Heart left ventricle (tissue), 16 donors: ENCODE measurements around the gene NPHS1. TPM values are rescaled to one million over a fixed set of nuclear protein-coding genes. Genes with fewer than 3 reads are reported as not detected.
A peak's percentile ranks its signal among the peaks of the same experiment; 100 is the strongest.
"Not testable (repeated sequence)": the region's sequence is repeated elsewhere in the genome, so short reads cannot be mapped to it uniquely, and the experiment has no call there.

Experiments used
- ATAC-seq, 4 donors: fragments of 200-7000 bp; cut with Tn5 transposase; one replicate each; pipeline ENCODE4 v1.9.1; 2020 to 2022; ENCODE audit warnings: moderate library complexity in 4 of 4, mild to moderate bottlenecking in 3 of 4, moderate number of reproducible peaks in 1 of 4
- DNase-seq, 5 donors: peaks; one replicate each; pipeline ENCODE4 v3.0.0-alpha.2; 2020
- H3K27ac ChIP-seq, 12 donors: fragments of 200-600 bp; sonication (generic) in 4 of 12; one replicate each; pipeline versions ENCODE4 v1.5.0 to v1.8.0; 2016 to 2022; ENCODE audit warnings: mild to moderate bottlenecking in 2 of 12
- H3K27me3 ChIP-seq, 9 donors: fragments of 200-600 bp; sonication (generic) in 2 of 9; one replicate each; pipeline versions ENCODE4 v1.5.1 to v1.8.0; 2016 to 2022; ENCODE audit warnings: mild to moderate bottlenecking in 3 of 9
- H3K36me3 ChIP-seq, 9 donors: fragments of 200-600 bp; sonication (generic) in 2 of 9; one replicate each; pipeline versions ENCODE4 v1.5.0 to v1.8.0; 2018 to 2022; ENCODE audit warnings: mild to moderate bottlenecking in 2 of 9
- H3K4me1 ChIP-seq, 12 donors: fragments of 200-600 bp; sonication (generic) in 4 of 12; one replicate each; pipeline versions ENCODE4 v1.5.0 to v1.8.0; 2016 to 2022; ENCODE audit warnings: mild to moderate bottlenecking in 3 of 12
- H3K4me3 ChIP-seq, 12 donors: fragments of 200-600 bp; sonication (generic) in 4 of 12; one replicate each; pipeline versions ENCODE4 v1.5.0 to v1.8.0; 2017 to 2022; ENCODE audit warnings: mild to moderate bottlenecking in 9 of 12, moderate library complexity in 4 of 12
- H3K9me3 ChIP-seq, 12 donors: fragments of 200-600 bp; sonication (generic) in 4 of 12; one replicate each; pipeline versions ENCODE4 v1.5.0 to v1.8.0; 2016 to 2022; ENCODE audit warnings: mild to moderate bottlenecking in 1 of 12
- POLR2A ChIP-seq, 2 donors: fragments of 450-650 bp; IDR thresholded peaks; one replicate each; pipeline ENCODE4 v1.6.1; 2017; ENCODE audit warnings: antibody characterized with exemption in 2 of 2, mild to moderate bottlenecking in 2 of 2, moderate library complexity in 2 of 2
- WGBS, 4 donors: extraction: QIAGEN DNeasy Blood & Tissue Kit in 2 of 4; methylation state at CpG; one replicate each; pipeline versions ENCODE4 v1.1.5 to v1.1.7; 2013 to 2018; 5-methylcytosine and 5-hydroxymethylcytosine counted together
- intact Hi-C, 10 donors: fragments of 100-400 bp; cut with DNase I; formaldehyde crosslinking; loops; one replicate each; pipeline versions ENCODE4 v1.11.1 to v1.14.2; 2022
- polyA plus RNA-seq, 2 donors: library from polyadenylated mRNA; stranded (reverse); fragments of 200-250 nt; gene quantifications; one replicate each; pipeline ENCODE4 v1.2.3, GENCODE V29; 2013
- total RNA-seq, 9 donors: library from RNA; depleted of rRNA in 2 of 9; stranded (reverse); fragments of >200 nt in 2 of 9; fragmentation: NEBNext Ultra II Directional in 3 of 9; extraction: Animal tissue kit (Norgen Biotek cat#: 25700) in 3 of 9; gene quantifications; one replicate each; pipeline versions ENCODE4 v1.1.0 to v1.2.4, GENCODE V29; 2016 to 2023
- TF ChIP-seq, protein P1 (sequence below), 12 donors: fragments of 200-600 bp; sonication (generic) in 4 of 12; IDR thresholded peaks; one replicate each; pipeline versions ENCODE4 v1.5.0 to v1.8.0; 2018 to 2022; ENCODE audit warnings: antibody characterized with exemption in 12 of 12, mild to moderate bottlenecking in 5 of 12
- donor health status: ischemic (EF 13 %, LVEDD 7.1; RV severe dilation, severe dysfunction).
- donor health status: healthy with polysubstance abuse.
- donor health status: DM: no; HTN: yes; CAD: no.
- donor health status: DM: no; HTN: no; CAD: no.
- donor health status: ischemic (EF 25% LVEDD 6.9; RV normal size, moderate dysfunction).
- donor health status: ischemic (EF 25% LVEDD 5.7; RV mildly dilated, moderate dysfunction).
- donor health status: healthy.
- donor health status: DM: yes; HTN: yes; CAD: no.
- donor health status: ischemic (EF 35%, LVEDD 5.7; RV mildly dilated, moderate dysfunction).
- donor health status: nonischemic (EF 11% LVEDD 7.7; RV severe dilation, severe dysfunction).
- donor health status: DM: yes; HTN: yes; CAD: no.
- donor health status: PGD.
- donor health status: ischemic (EF 29% LVEDD 5.4; RV normal size, mild dysfunction).
- donor health status: nonischemic (EF 23%, LVEDD 6.1; RV moderate dilation, normal function).

The NPHS1 gene
- total and polyA plus RNA-seq, 11 donors, result 1.0 TPM; not detected in 10

DNA sequence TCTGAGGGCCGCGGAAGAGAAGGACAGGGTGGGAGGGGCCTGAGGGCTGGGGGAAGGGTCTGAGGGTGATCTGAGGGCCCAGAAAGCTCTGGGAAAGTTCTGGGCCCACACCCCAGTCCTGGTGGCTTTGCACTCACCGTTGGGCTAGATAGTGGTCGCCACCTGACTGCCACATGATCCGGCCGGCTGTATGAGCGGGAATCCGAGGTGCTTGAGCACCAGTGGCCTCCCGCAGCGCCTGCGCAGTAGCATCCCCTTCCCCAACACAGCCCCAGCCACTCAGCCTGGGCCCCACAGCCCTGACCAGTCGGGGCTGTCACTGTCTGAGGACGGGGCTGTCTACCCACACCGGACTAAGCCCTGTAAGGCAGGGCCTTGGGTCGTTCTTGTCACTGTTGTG lies 54.6 kb downstream of the NPHS1 start:
- TF ChIP-seq POLR2A (IDR thresholded peaks at IDR 0.05), result no peak
- TF ChIP-seq, protein P1, sequence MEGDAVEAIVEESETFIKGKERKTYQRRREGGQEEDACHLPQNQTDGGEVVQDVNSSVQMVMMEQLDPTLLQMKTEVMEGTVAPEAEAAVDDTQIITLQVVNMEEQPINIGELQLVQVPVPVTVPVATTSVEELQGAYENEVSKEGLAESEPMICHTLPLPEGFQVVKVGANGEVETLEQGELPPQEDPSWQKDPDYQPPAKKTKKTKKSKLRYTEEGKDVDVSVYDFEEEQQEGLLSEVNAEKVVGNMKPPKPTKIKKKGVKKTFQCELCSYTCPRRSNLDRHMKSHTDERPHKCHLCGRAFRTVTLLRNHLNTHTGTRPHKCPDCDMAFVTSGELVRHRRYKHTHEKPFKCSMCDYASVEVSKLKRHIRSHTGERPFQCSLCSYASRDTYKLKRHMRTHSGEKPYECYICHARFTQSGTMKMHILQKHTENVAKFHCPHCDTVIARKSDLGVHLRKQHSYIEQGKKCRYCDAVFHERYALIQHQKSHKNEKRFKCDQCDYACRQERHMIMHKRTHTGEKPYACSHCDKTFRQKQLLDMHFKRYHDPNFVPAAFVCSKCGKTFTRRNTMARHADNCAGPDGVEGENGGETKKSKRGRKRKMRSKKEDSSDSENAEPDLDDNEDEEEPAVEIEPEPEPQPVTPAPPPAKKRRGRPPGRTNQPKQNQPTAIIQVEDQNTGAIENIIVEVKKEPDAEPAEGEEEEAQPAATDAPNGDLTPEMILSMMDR (IDR thresholded peaks at IDR 0.05), result no peak
- H3K27ac ChIP-seq, result no peak overlapping the region
- 3 to 11% (median 8%) methylated on average over 13 to 15 of the region's 15 CpGs for WGBS, 4 donors
- no peak overlapping the region for H3K4me3 ChIP-seq
- peak in 1 of 4 donors; percentile 31 for ATAC-seq
- peaks cover 3 to 60% (median 20%) of the 10 kb centered on the region in 9 donors for H3K27me3 ChIP-seq
- intact Hi-C loops, result no loop called here
- no peak for DNase-seq
- peaks cover 0 to 7% (median 0%) of the 10 kb centered on the region in 12 donors for H3K4me1 ChIP-seq
- peaks cover 0 to 4% (median 0%) of the 10 kb centered on the region in 12 donors for H3K9me3 ChIP-seq
- H3K36me3 ChIP-seq, result no peaks in the 10 kb centered on the region

DNA sequence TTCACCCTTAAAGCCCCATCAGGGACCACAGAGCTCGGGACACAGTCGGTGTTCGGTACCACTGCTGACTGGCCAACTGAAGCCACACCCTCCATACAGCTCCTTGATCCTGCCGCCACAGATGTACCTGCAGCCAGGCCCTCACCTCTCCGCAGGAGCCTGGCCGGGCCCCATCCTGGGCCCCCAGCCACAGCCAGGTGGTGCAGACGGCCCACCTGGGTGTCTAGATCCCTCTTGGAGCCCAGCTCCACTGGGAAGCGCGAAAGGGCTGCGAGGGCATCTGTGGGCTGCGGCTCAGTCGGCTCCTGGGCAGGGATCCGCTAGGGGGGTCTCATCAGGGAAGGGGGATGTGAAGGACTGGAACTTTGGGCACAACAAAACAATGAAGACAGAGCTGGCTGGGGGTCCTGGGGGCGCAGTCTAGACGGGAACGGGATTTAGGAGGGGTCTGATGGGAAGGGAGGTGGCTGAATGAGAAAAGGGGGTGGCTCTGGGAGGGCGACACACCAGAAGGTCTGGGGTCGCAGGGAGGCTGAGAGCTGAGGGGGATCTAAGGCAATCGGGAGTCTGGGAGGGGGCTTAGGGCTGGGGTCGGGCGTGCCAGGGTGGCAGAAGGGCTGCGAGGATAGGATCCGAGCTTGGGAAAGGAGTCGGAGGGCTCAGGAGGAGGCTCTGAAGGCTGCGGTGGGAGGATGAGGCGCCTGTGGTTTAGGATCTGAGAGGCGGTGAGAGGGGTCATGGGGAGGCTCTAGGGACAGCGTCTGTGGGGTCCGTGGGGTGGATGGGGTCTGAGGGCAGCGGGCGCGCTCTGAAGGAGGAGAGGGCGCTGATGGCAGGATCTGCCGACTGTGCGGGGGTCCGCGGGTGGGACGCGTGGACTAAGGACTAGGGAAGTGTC lies 55.4 kb downstream of the NPHS1 start:
- 9 to 19% (median 12%) methylated on average over 38 to 39 of the region's 39 CpGs for WGBS, 4 donors
- H3K4me1 ChIP-seq, result peaks cover 0 to 7% (median 0%) of the 10 kb centered on the region in 12 donors
- DNase-seq, result no peak
- H3K27me3 ChIP-seq, result peaks cover 3 to 56% (median 20%) of the 10 kb centered on the region in 9 donors
- TF ChIP-seq POLR2A (IDR thresholded peaks at IDR 0.05), result no peak
- TF ChIP-seq, protein P1 (IDR thresholded peaks at IDR 0.05), result no peak
- H3K27ac ChIP-seq, result no peak overlapping the region
- H3K9me3 ChIP-seq, result peaks cover 0 to 4% (median 0%) of the 10 kb centered on the region in 12 donors
- no peak overlapping the region for H3K4me3 ChIP-seq
- no peaks in the 10 kb centered on the region for H3K36me3 ChIP-seq
- intact Hi-C loops, result no loop called here
- no peak for ATAC-seq

DNA sequence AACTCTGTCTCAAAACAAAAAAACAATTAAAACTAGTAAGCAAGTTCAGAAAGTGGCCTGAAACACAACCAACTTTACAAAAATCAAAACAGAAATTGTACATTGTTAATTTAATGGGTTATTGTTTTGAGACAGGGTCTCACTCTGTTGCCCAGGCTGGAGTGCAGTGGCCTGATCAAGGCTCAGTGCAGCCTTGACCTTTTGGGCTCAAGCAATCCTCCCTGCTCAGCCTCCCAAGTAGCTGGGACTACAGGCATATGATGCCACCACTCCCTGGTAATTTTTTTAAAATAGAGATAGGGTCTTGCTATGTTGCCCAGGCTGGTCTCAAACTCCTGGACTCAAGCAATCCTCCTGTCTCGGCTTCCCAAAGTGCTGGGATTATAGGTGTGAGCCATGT lies 56.7 kb downstream of the NPHS1 start:
- H3K36me3 ChIP-seq, intact Hi-C loops, H3K27ac ChIP-seq, ATAC-seq, DNase-seq, H3K4me3 ChIP-seq, H3K4me1 ChIP-seq, H3K9me3 ChIP-seq: not testable (repeated sequence)
- H3K27me3 ChIP-seq, result peaks cover 3 to 46% (median 20%) of the 10 kb centered on the region in 9 donors
- WGBS, 4 donors, result 85 to 93% (median 90%) methylated on average over 1 of the region's 1 CpG

DNA sequence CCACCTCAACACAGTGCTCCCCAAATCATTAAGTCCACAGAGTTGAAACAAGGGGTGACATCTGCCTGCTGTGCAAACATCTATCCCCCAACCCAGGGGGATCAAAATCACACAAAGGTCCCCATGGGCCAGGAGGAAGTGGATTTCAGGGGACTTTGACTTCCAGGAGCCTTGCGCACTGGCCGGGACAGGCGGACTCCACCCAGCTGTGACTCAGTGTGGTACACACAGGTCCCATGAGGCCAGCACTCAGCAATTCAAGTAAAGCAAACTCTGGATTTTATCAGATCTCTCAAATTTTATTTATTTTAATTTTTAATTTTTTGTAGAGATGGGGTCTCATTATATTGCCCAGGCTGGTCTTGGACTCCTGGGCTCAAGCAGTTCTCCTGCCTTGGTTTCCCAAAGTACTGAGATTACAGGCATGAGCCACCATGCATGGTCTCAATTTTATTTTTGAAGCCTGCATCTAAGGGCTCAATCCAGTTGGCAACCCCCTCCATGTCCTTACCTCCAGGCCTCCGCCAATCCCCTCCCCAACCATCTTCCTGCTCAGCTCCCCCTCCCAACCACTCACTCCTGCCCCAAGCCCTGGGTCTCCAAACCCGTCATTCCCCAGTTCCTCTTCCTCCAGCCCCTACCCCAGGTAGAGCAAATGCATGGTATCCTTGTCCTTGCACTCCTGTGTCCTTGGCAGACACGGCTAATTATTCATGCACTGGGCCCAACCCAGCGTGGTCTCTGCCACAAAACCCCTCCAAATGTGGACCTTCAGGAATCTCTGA lies 58.7 kb downstream of the NPHS1 start:
- peaks cover 3 to 29% (median 18%) of the 10 kb centered on the region in 9 donors for H3K27me3 ChIP-seq
- intact Hi-C loops, result no loop called here
- ATAC-seq, result no peak
- no peaks in the 10 kb centered on the region for H3K36me3 ChIP-seq
- no peak overlapping the region for H3K4me3 ChIP-seq
- H3K9me3 ChIP-seq, result no peaks in the 10 kb centered on the region
- no peak overlapping the region for H3K27ac ChIP-seq
- no peak for DNase-seq
- peaks cover 0 to 7% (median 0%) of the 10 kb centered on the region in 12 donors for H3K4me1 ChIP-seq
- no peak for TF ChIP-seq POLR2A (IDR thresholded peaks at IDR 0.05)
- TF ChIP-seq, protein P1 (IDR thresholded peaks at IDR 0.05), result no peak
- 67 to 79% (median 72%) methylated on average over 7 of the region's 7 CpGs for WGBS, 4 donors
